CMK (cell line): ENCODE data around the gene PANX2.
"Not testable (repeated sequence)": the region's sequence is repeated elsewhere in the genome, so short reads cannot be mapped to it uniquely, and the experiment has no call there.

Source experiments
- DNase-seq: peaks from one replicate; pipeline ENCODE4 v3.0.0-alpha.2; 2010; ENCODE audit warnings: low read depth

The PANX2 gene

GRCh38 chr22:50170453-50171318 lies at the start of gene PANX2:
Gene PANX2, plus strand, starts transcription at chr22:50170731. Its CDS starts 0 bp downstream, at chr22:50170731.
- no peak for DNase-seq

DNA sequence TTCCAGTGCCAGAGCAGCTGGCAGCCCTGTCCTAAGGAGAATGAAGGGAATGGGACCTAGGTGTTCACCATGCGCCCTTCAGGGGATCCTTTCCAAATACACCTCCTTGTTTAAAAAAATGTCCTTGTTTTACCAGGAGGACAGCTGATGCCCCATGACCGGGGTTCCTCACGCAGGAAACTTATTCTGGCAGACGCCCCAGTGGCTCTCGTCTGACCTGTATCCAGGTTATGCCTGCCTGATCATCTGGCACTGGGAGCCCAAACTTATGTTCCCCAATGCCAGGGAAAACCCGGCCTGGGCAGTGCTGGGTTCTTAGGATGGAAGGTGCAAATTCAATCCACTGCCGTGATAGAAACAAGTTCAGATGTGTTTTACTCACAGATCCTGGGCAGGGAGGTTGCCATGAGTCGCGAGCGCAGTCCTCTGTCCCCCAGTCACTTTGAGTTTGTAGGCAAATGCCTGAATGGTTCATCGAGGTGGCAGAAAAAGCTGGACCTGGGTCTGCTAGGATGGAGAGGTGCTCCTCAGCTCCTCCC lies 49.3 kb upstream of the PANX2 start:
- DNase-seq, result no peak

DNA sequence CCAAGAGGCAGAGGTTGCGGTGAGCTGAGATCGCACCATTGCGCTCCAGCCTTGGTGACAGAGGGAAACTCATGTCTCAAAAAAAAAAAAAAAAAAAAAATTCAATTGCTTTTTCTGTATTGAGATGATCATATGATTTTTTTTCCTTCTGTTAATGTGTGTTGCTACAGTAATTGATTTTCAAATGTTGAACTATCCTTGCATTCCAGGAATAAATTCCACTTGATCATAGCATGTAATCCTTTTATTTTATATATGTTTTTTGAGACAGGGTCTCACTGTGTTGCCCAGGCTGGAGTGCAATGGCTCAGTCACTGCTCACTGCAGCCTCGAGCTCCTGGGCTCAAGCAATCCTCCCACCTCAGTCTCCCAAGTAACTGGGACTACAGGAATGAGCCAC lies 47.4 kb upstream of the PANX2 start:
- no peak for DNase-seq

DNA sequence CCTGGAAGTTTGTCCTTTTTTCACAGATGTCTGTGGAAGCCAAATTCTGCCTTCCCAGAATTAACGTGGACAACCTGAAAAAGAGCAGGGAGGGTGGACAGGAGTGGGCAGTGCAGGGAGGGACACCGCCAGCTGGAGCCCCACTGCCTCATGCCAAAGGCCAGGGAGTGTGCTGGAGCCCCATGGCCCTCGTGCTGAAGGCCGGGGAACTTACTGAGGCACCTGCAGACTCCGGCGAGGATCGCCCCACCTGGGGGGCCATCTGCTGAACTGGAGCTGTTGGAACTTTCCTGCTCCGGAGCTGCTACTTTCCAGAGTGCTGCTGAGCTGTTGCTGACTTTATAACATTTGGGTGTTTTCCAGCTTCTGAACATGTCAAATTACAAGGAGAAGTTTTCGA lies 45.5 kb upstream of the PANX2 start:
- no peak for DNase-seq

- DNase-seq, result no peak
Measured at GRCh38 chr22:50129121-50129736, 41.3 kb upstream of the PANX2 start.

GRCh38 chr22:50131894-50132293 lies 38.6 kb upstream of the PANX2 start:
- DNase-seq, result no peak

DNA sequence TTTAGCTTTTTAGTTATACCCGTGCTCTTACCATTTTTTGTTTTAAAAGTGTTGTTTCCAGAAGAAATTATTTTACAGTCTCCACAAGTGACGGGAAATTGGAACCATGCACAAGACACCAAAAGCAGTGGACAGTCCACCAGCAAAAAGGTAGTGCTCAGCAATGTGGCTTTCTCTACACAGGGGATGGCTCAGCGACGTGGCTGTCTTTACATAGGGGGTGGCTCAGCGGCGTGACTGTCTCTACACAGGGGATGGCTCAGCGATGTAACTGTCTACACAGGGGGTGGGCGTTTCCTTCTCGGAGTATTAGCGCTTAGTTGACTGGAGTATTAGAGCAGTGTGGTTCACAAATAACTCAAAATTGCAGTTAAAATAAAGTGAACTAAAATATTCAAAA lies 36.0 kb upstream of the PANX2 start:
- no peak for DNase-seq

DNA sequence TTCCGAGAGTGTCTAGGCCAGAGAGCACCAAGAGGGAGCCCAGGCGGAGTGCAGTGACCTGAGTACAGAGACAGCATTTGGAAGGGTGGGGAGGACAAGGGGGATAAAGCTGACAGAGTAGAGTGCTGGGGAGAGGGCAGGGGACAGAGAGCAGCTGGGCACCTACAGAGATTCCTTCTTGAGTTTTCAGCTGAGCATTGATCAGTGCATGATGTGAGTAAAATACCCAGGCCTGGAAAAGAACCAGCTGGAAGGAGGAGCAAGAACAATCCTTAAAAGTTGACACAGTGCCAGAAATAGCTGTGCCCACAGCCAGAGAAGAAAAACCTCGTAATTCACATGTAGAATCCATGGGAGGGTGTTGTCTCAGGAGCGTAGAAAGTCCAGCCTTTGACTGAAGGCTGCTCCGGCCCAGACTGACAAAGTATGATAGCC lies 33.9 kb upstream of the PANX2 start:
- DNase-seq, result no peak

DNA sequence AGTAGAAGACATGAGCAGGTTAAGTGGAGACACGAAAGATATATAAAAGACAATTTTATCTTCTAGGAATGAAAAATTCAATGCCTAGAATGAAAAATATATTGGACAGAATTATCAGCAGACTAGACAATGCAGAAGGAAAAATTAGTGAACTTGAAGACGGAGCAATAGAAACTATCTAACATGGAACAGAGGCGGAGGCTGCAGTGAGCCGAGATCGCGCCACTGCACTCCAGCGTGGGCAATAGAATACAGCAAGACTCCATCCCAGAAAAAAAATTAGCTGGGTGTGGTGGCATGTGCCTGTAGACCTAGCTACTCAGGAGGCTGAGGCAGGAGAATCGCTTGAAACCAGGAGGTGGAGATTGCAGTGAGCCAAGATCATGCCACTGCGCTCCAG lies 33.3 kb upstream of the PANX2 start:
- not testable (repeated sequence) for DNase-seq

DNA sequence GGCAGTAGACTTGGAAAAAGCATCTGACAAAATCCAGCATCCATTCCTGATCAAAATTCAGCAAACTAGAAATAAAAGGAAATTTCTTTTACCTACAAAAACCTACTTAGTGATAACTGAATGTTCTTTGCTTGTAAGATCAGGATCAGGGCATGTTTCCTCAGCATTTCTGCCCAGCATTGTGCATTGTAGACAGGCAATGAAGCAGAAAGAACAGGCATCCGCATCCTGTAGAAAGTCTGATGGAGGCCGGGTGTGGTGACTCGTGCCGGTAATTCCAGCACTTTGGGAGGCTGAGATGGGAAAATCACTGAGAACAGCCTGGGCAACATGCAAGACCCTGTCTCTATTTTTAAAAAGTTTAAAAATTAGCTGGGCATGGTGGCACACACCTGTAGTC lies 32.5 kb upstream of the PANX2 start:
- no peak for DNase-seq

DNA sequence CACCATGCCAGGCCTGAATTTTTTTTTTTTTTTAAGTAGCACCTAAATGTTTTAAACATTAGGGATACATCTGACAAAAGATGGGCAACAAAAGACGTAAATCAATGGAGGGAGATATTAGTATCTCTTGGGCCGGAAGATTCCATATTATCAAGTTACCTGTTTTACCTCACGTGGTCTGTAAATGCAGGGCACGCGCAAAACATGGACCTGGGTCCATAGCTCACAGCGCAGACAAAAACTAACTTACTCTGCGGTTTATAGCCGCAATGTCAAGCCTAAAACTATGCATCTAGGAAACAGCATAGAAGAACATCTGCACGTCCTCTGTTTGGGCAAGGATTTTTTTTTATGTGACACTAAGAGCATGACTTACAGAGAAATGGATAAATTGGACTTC lies 31.5 kb upstream of the PANX2 start:
- no peak for DNase-seq

DNA sequence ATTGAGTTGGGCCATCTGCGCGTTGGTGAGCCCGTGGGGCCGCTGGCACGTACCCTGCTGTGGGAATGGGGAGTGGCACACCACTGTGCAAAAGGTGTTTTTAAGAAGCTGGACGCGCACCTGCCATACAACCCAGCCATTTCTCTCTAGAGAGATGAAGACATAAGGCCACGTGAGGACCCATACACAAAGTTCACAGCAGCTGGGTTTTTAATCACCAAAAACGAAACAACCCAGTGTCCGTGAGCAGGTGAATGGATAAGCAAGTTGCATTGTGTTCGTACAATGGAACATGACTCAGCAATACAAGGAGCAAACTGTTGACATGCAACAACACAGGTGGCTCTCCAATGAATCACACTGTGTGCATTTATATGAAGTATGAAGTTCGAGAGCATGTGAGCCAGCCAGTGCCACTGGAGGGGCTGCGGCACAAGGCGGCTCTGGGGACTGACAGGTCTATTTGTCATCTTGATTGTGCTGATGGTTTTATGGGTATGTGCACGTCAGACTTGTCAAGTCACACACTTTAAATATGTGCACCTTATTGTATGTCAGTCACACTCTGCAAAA lies 30.6 kb upstream of the PANX2 start:
- DNase-seq, result no peak

DNA sequence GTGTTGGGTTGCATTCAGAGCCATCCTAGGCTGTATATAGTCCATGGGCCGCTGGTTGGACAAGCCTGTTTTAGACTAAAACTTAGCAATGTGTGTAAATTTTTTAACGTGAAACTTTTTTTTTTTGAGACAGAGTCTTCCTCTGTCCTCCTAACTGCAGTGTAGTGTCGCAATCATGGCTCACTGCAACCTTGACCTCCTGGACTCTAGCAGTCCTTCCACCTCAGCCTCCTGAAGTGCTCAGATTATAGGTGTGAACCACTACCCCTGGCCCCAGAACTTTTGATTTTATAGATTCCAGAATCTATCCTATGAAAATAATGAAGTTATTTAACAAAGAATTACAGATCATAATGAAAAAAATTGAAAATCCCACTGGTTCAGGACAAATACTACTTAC lies 29.9 kb upstream of the PANX2 start:
- no peak for DNase-seq

GRCh38 chr22:50141462-50141861 lies 29.1 kb upstream of the PANX2 start:
- no peak for DNase-seq

DNA sequence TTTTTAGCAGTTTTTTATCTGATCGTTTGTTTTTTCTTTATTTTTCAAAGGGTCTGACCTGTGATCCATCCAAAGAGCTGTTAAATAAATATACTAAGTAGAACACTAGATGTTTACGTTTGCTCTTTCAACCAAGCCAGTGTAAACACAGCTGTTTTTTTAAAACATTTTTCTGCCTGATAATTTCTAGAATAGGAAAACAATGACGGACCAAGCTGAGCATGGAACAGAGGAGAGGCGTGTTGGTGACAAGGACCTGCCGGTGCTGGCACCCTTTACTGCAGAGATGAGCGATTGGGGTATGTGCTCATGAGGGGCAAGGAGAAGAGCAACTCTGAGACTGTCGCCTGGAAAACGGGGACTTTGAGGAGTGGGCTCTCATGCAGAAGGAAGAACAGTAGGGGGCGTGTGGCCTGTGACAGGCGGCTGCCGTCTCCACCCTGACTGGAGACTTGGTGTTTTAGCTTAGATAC lies 28.6 kb upstream of the PANX2 start:
- no peak for DNase-seq

GRCh38 chr22:50143096-50143495 lies 27.4 kb upstream of the PANX2 start:
- no peak for DNase-seq

DNA sequence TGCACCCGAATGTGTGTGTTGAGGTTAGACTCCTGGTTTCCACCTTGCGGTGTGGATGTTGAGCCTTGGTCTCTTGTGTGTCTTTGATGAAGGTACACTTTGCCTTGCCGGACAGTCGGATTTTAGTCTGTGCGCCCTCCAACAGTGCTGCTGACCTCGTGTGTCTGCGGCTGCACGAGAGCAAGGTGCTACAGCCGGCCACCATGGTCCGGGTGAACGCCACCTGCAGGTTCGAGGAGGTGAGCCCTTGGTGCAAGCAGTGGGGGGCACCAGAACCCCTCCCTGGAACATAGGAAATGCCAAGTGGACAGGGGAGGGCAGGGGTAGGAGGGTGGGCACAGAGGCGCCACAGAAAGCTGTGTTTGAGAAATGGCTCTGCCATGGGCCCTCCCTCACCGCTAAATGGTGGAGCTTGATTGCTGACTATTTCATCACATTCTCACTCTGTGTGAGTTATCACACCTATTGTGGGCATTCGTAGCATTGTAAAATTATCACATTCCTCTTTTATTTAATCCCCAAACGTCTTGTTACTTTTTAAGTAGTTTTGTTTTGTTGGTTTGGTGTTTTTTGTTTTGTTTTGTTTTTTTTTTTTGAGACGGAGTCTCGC lies 26.4 kb upstream of the PANX2 start:
- DNase-seq, result no peak

GRCh38 chr22:50145721-50146438 lies 24.7 kb upstream of the PANX2 start:
- no peak for DNase-seq

DNA sequence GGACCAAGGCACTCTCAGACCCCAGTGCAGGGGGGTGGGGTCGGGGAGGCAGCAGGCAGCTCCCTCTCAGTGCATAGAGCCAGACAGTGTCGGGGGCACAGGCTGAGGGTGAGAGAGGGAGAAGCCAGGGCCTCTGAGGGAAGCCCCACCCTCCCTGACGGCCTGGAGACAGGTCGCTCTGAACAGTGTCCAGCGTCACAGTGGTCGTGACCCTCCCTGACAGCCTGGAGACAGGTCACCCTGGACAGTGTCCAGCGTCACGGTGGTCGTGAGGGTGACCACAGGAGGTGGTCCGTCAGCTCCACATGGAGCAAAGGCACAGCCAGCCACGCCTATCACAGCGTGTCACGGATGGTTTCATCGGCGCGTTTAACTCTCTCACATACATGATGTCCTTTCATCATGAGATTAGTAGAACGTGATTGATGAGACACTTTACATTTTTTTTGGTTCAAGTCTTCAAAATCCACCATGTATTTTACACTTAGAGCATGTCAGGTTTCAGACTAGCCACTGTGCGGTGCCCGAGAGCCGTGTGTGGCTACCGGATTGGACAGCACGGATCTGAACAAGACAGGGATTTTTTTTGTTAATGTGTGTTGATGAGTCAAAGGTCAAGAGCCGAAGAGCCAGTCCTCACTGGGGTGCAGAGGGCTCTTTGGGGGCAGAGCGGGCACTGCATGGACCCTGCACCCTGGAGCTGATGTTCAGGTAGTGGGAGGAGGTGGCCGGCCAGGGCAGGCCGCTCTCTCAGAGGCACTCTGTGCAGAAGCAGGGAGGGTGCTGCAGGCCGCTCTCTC lies 23.9 kb upstream of the PANX2 start:
- no peak for DNase-seq

DNA sequence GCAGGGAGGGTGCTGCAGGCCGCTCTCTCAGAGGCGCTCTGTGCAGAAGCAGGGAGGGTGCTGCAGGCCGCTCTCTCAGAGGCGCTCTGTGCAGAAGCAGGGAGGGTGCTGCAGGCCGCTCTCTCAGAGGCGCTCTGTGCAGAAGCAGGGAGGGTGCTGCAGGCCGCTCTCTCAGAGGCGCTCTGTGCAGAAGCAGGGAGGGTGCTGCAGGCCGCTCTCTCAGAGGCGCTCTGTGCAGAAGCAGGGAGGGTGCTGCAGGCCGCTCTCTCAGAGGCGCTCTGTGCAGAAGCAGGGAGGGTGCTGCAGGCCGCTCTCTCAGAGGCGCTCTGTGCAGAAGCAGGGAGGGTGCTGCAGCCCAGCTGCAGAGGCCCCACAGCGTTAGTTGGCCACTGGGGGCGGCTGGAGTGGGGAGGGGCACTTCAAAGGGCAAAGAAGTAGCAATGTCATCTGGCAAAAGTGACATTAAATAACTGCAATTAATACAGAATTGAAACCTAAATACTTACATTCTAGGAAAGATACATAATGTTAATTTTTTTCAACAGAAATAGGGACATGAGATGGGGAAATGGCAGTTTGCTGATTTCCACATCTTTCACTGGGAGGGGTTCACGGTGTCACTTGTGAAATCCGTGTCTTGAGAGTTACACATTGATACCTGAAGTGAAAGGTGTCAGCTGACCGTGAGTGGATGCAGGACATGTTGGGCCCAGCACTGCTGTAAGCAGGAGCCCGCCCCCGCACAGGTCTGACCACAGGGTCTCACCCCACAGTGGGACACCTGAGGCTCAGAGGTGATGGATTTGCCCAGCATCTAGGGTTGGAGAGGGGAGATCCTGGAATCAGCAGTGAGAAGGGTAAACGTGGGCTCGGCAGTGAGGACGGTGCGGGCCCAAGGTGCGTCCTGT lies 23.0 kb upstream of the PANX2 start:
- not testable (repeated sequence) for DNase-seq
